Measurements from ENCODE around the gene BCAM. TPM values are rescaled to one million over a fixed set of nuclear protein-coding genes. Genes with fewer than 3 reads are reported as not detected.
"Not testable (repeated sequence)": the region's sequence is repeated elsewhere in the genome, so short reads cannot be mapped to it uniquely, and the experiment has no call there.

The BCAM gene, protein sequence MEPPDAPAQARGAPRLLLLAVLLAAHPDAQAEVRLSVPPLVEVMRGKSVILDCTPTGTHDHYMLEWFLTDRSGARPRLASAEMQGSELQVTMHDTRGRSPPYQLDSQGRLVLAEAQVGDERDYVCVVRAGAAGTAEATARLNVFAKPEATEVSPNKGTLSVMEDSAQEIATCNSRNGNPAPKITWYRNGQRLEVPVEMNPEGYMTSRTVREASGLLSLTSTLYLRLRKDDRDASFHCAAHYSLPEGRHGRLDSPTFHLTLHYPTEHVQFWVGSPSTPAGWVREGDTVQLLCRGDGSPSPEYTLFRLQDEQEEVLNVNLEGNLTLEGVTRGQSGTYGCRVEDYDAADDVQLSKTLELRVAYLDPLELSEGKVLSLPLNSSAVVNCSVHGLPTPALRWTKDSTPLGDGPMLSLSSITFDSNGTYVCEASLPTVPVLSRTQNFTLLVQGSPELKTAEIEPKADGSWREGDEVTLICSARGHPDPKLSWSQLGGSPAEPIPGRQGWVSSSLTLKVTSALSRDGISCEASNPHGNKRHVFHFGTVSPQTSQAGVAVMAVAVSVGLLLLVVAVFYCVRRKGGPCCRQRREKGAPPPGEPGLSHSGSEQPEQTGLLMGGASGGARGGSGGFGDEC
- 75.9 TPM for total RNA-seq

DNA sequence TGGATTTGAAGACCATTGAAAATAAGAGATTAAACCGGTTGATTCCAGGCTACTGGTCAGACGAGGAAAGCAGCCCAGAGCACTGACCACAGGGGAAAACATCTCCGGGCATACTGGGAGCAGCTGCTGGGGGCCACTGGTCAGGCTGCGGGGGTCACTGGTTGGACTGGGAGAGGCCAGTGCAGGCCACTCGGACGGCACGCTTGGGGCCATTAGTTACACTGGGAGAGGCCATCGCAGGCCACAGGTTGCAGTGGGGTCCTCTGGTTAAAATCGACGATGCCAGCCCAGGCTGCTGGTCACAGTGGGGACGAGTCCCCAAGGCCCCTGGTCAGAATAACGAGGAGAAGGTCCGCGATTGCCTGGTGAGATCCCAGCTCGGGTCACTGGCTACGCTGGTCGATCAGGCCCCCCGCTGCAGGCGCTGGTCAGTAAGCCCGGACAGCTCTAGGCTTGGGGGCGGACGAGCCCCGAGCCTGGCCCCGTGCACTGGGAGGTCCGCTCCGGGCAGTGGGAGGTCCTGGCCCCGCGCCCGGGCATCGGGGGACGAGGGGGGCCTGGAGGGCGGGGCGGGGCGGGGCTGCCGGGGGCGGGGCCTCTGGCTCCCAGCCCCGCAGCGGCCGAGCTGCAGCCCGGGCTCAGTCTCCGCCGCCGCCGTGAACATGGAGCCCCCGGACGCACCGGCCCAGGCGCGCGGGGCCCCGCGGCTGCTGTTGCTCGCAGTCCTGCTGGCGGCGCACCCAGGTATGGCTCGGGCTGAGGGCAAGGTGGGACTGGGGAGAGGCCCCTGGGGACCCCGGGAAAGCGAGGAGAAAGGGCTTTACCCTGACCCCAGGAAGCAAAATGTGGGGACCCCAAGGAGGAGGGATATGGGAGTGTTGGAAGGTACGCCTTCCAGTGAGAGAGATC is at the start of gene BCAM:
Gene BCAM (plus strand): TSS at position 641 of the 909 bp plus-strand sequence. CDS start 22 bp downstream, at position 663.
- DNase-seq (ENCODE audit: low spot score): peak; percentile 58

DNA sequence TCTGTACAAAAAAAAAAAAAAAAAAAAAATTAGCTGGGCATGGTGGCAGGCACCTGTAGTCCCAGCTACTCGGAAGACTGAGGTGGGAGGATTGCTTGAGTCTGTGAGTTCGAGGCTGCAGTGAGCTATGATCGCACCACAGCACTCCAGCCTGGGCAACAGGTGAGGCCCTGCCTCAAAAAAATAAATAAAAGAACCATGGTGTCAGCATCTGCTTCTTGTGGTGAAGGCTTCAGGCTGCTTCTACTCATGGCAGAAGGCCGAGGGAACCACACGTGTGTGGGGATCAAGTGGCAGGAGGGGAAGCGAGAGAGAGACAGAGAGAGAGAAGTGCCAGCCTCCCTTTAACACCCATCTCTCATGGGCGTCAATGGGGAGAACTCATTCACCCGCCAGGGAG is 46.9 kb upstream of the BCAM start:
- no peak for DNase-seq (ENCODE audit: low spot score)

DNA sequence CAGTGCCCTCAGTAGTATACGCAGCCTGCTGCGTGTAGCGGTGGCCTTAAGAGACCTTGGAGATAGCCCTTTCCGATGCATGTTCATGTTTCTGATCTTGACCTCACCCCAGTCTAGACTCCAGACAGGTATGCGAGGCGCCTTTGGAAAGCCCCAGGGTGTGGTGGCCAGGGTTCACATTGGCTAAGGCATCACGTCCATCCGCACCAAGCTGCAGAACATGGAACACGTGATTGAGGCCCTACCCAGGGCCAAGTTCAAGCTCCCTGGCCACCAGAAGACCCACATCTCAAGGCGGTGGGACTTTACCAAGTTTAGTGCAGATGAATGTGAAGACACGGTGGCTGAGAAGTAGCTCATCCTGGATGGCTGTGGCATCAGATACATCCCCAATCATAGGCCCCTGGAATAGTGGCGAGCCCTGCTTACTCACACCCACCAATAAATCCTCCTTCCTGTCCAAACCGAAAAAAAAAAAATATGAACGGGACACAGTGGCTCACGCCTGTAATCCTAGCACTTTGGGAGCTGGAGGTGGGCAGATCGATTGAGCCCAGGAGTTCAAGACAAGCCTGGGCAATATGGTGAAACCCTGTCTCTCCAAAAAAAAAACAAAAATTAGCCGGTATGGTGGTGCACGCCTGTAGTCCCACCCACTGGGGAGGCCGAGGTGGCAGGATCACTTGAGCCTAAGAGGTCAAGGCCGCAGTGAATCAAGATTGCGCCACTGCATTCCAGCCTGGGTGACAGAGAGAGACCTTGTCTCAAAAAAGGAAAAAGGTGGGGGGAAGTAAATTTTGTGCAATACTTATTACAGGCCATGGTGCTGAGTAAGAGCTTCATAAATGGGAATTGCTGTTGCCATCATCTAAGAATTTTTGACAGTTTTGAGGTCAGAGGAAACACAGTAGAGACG is 43.6 kb upstream of the BCAM start:
- DNase-seq (ENCODE audit: low spot score): no peak

DNA sequence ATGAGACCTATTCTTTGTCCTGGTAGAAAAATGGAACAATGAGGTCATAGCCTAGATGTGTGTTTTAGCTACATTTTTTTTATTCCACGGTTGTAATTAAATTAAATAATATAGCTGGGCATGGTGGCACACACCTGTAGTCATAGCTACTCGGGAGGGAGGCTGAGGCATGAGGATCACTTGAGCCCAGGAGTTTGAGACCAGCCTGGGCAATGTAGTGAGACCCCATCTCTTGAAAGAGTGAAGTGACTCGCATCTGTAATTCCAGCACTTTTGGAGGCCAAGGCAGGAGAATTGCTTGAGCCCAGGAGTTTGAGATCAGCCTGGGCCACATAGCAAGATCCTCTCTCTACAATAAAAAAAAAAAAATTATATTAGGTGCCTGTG is 43.0 kb upstream of the BCAM start:
- DNase-seq (ENCODE audit: low spot score): no peak

DNA sequence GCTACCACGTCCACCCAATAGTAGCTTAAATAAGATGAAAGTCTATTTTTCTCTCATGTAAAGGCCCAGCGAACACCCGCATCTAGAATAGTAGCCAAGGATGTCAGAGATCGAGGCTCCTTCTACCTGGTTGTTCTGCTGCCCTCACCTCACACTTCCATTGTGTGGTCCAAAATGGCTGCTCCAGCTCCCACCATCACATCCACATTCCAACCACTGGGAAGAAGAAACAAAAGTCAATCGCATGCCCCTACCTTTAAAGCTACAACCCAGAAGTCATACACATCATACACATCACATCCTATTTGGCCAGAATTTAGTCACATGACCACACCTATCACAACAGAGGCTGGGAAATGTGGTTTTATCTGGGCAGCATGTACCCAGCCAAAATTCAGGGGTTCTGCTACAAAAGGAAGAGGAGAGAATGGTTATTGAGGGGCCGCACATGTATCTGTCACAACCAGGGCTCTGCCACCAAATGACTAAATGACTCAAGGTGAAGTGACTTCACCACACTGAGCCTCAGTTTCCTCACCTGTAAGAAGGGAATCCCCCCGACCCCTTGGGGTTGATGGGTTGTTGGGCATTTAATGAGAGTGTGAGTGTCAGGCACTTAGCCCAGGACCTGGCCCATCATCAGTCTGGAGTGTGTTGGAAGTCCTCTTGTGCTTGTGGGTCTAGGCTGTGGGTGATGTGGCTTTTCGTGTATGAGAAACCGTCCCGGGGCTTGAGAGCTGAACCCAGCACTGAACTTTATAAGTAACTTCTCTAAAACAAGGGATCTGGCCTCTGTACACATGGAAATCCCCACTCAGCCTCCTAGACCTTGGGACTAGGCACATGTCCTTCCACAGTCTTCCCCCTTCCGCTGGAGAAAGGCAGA is 41.4 kb upstream of the BCAM start:
- DNase-seq (ENCODE audit: low spot score): no peak

DNA sequence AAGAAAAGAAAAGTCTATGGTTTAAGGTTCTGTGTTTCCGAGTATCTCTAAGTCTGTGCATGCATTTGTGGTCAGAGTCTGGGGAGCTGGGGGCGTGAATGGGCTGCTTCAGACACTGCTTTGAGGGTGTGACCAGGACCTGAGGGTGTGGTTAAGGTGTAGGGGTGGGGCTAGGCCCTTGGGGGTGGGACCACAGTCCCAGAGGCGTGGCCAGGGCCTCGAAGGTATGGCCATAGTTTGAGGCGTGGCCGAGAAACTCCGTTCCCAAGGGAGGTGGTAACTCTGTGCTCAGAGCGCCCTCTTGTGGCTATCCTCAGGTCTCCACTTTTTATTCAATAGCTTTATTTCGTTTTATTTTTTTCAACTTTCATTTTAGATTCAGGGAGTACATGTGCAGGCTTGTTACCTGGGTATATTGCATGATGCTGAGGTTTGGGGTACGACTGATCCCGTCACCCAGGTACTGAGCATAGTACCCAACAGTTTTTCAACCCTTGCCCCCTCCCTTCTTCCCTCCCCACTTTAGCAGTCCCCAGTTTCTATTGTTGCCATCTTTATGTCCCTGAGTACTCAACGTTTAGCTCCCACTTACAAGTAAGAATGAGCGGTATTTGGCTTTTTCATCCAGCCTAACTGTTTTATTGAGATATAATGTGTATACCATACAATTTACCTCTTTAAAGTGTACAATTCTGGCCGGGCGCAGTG is 38.2 kb upstream of the BCAM start:
- peak; percentile 95 for DNase-seq (ENCODE audit: low spot score)

DNA sequence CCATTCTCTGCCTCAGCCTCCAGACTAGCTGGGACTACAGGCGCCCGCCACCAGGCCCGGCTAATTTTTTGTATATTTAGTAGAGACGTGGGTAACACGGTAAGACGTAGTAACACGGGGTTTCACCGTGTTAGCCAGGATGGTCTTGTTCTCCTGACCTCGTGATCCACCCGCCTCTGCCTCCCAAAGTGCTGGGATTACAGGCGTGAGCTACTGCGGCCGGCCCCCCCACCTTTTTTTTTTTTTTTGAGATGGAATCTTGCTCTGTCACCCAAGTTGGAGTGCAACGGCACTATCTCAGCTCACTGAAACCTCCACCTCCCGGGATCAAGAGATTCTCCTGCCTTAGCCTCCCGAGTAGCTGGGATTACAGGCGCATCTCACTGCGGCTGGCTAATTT is 36.8 kb upstream of the BCAM start:
- not testable (repeated sequence) for DNase-seq (ENCODE audit: low spot score)

DNA sequence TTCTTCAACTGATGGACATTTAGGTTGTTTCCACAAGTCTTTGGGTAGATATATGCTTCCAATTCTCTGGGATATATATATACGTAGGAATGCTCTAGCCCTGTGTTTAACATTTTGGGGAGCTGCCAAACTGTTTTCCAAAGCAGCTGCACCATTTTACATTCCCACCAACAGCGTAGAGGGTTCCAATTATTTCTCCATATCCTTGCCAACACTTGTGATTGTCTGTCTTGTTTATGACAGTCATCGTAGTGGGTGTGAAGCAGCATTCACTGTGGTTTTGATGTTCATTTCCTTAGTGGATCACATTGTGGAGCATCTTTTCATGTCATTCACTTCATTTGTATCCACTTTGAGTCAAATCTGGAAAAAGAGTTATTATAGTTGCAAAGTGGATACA is 35.9 kb upstream of the BCAM start:
- DNase-seq (ENCODE audit: low spot score): no peak

DNA sequence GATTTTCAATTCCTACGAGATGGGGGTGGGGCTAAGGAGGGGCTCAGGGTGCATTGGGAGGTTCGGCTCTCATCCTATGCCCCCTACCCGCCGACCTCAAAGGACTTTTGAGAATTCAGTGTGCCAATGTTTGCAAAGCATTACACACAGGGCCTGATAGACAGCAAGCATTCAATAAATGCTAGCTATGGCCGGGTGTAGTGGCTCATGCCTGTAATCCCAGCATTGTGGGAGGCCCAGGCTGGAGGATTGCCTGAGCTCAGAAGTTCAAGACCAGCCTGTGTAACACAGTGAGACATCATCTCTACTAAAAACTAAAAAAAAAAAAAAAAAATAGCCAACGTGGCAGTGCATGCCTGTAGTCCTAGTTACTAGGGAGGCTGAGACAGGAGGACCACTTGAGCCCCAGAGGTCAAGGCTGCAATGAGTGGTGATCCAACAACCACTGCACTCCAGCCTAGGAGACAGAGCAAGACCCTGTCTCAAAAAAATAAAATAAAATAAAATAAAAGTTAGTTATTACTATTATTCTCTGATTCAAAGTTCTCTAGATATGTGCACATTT is 33.1 kb upstream of the BCAM start:
- no peak for DNase-seq (ENCODE audit: low spot score)

DNA sequence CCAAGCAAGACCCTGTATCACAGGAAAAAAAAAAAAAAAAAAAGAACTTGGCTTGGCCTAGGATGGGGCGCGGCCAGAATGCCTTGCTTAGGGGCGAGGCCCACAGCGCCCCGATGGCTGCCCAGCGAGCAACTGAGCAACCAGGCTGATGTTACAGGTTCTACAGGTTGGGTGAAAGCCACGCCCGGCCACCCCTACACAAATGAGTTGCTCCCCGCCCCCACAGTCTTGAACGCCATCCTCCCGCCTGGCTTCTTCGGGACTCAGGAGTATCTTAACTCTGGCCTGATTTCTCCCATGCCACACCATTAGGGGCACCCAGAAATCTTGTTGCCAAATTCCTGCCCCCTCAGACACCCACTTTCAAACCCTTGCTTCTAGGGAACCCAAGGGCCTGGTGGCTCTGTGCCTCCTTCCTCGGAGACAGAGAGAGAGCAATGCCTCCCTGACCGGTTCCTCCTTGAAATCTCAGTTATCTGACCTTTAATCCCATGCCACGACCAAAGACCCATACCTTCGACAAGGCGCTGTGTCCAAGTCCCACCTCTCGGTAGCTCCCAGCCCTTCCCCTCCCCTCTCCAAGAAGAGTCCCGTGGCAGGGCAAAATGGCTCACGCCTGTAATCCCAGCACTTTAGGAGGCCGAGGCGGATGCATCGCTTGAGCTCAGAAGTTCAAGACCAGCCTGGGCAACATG is 32.4 kb upstream of the BCAM start:
- DNase-seq (ENCODE audit: low spot score): peak; percentile 90

DNA sequence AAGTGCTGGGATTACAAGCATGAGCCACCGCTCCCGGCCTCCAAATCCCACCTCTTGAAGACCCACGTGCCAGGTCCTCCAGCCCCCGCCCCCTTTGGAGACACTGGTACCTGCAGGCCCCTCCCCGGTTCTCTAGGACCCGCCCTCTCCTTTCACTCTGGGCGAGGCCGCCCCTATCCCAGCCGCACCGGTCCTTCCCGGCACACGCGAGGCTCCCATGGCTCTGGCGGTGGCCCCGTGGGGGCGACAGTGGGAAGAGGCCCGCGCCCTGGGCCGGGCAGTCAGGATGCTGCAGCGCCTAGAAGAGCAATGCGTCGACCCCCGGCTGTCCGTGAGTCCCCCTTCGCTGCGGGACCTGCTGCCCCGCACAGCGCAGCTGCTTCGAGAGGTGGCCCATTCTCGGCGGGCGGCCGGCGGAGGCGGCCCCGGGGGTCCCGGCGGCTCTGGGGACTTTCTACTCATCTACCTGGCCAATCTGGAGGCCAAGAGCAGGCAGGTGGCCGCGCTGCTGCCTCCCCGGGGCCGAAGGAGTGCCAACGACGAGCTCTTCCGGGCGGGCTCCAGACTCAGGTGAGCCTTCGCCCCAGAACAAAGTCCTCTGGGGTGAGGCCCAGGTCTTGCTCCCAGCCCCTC is 31.1 kb upstream of the BCAM start, which contains the start of gene CBLC:
Gene CBLC (plus strand): TSS at position 176 of the 633 bp plus-strand sequence. CDS start 42 bp downstream, at position 218.
- peak; percentile 82 for DNase-seq (ENCODE audit: low spot score)

DNA sequence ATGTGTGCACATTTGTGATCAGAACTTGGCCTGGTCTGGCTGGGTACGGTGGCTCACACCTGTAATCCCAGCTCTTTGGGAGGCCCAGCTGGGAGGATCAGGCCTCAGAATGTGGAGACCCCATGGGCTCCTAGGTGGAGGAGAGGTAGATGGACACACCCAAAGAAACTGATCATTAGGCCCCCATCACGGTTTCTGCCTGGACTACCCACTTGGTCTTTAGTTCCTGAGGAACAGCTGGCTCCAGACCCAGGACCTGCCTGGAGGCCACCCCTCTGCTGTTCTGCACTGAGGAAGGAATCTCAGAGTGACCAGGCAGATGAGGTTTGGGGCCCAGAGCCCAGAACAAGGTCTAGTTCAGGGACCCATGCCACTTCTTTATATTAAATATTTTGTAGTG is 29.8 kb upstream of the BCAM start:
- no peak for DNase-seq (ENCODE audit: low spot score)

DNA sequence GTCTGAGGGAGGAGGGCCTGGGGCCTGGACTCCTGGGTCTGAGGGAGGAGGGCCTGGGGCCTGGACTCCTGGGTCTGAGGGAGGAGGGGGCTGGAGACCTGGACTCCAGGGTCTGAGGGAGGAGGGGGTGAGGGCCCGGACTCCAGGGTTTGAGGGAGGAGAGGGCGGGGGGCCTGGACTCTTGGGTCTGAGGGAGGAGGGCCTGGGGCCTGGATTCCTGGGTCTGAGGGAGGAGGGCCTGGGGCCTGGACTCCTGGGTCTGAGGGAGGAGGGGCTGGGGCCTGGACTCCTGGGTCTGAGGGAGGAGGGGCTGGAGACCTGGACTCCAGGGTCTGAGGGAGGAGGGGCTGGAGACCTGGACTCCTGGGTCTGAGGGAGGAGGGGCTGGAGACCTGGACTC is 27.2 kb upstream of the BCAM start:
- not testable (repeated sequence) for DNase-seq (ENCODE audit: low spot score)

DNA sequence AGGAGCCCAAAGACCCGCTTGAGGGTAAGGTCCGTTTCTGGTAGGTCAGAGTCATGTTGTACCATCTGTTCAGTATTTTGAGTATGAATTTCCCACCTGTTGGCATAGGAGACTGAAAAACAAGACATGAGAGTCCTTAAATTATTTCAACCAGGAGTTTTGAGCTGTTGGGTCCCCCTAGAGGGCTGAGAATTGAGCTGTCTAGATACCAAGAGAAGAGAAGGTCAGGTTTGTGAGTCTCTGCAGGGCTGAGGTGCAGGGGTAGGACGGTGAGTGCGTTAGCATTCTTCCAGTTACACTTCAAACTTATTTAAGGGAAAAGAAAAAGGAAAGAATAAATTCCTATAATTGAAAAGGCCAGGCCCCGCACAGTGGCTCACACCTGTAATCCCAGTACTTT is 26.2 kb upstream of the BCAM start:
- DNase-seq (ENCODE audit: low spot score): no peak

DNA sequence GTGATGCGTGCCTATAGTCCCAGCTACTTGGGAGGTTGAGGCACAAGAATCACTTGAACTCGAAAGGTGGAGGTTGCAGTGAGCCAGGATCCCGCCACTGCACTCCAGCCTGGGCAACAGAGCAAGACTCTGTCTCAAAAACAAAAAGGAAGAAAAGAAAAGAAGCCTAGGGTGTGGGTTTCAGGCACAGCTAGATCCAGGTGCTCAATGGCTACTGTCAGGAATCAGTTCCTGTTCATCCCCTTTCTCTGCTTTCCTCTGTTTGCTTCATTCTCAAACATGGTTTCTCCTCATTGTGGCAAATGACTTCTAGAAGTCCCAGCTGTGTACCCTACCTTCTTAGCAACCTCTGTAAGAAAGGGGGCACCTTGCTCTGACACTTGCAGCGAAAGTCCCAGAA is 25.4 kb upstream of the BCAM start:
- no peak for DNase-seq (ENCODE audit: low spot score)

DNA sequence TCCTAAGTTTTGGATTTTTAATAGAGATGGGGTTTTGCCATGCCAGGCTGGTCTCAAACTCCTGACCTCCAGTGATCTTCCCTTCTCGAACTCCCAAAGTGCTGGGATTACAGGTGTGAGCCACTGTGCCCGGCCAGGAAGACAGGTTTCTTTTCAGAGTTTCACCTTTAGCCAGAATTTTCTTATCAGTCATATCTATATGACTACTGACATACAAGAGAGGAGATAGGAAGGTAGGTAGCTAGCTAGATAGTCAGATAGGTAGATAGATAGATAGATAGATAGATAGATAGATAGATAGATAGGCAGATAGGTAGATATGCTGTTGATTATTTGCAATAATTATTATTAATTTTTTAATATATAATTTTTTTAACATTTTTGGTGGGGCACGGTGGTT is 23.6 kb upstream of the BCAM start:
- no peak for DNase-seq (ENCODE audit: low spot score)

DNA sequence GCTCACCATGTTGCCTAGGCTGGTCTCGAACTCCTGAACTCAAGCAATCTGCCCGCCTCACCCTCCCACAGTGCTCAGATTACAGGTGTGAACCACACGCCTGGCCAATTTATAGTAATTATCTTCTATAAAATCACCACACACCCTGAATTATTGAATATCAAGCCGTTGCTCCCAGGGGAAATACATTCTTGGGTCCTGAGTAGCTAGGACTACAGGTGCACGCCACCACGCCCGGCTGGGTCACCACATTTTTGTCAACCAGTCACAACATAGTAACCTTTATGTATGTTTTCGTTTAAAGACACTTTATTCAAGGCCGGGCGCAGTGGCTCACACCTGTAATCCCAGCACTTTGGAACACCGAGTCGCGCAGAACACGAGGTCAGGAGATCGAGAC is 22.9 kb upstream of the BCAM start:
- no peak for DNase-seq (ENCODE audit: low spot score)

DNA sequence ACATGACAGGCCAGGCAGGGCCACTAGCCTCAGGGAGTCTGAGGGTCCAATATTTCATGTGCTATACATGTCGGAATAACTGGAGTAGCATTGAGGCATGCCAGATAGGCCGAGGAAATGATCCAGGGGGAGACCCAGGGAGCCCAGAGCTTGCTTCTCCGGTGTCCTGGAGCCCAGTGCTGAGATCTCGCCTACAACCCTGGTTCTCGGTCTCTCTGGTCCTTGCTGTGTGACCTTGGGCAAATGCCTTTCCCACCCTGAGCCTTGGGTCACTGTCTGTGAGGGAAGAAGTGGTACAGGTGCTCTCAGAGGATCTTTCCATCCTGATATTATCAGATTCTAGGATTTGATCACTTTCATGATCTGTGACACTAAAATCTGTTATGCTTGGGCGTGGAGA is 19.9 kb upstream of the BCAM start:
- DNase-seq (ENCODE audit: low spot score): no peak
